Adrenal gland (tissue), 12 donors: ENCODE data around the gene FADS2. TPM values are rescaled to one million over a fixed set of nuclear protein-coding genes. Genes with fewer than 3 reads are reported as not detected.

Source experiments
- DNase-seq, 7 donors: peaks; one replicate each; pipeline ENCODE4 v3.0.0-alpha.2; 2019 to 2020
- H3K27ac ChIP-seq, 5 donors: fragments of 200-600 bp; sonication (generic) in 4 of 5; 1 replicate in 3 of 5; 2 replicates in 2 of 5; pipeline versions ENCODE4 v1.5.1 to v1.8.0; 2016 to 2020; ENCODE audit warnings: mild to moderate bottlenecking in 1 of 5
- H3K27me3 ChIP-seq: fragments of 200-600 bp; 2 replicates; pipeline ENCODE4 v1.8.0; 2021
- H3K36me3 ChIP-seq, 2 donors: fragments of 200-600 bp; replicated peaks in 1 of 2; 1 replicate in 1 of 2; 2 replicates in 1 of 2; pipeline versions ENCODE4 v1.5.1 to v1.8.0; 2018 to 2022
- H3K4me1 ChIP-seq, 2 donors: fragments of 200-600 bp; replicated peaks in 1 of 2; 1 replicate in 1 of 2; 2 replicates in 1 of 2; pipeline versions ENCODE4 v1.5.1 to v1.8.0; 2018 to 2021
- H3K4me3 ChIP-seq, 4 donors: fragments of 200-600 bp; sonication (generic) in 3 of 4; one replicate each; pipeline ENCODE4 v1.5.1; 2016 to 2018
- H3K9me3 ChIP-seq, 3 donors: fragments of 200-600 bp; sonication (generic) in 1 of 3; replicated peaks in 1 of 3; 1 replicate in 2 of 3; 2 replicates in 1 of 3; pipeline versions ENCODE4 v1.5.1 to v1.8.0; 2016 to 2021
- CTCF ChIP-seq, 6 experiments: fragments of 450-650 bp in 4 of 6; fragments of 200-600 bp in 2 of 6; sonication (generic) in 1 of 6; IDR thresholded peaks; 1 replicate in 5 of 6; 2 replicates in 1 of 6; pipeline versions ENCODE4 v1.5.1 to v1.8.0; 2016 to 2021; ENCODE audit warnings: antibody characterized with exemption in 6 of 6, mild to moderate bottlenecking in 2 of 6, moderate library complexity in 1 of 6
- POLR2A ChIP-seq, 2 donors: fragments of 450-650 bp; IDR thresholded peaks; one replicate each; pipeline ENCODE4 v1.6.1; 2017; ENCODE audit warnings: antibody characterized with exemption in 2 of 2, mild to moderate bottlenecking in 2 of 2, moderate library complexity in 1 of 2
- WGBS, 4 donors: extraction: QIAGEN DNeasy Blood & Tissue Kit in 2 of 4; methylation state at CpG; one replicate each; pipeline versions ENCODE4 v1.1.5 to v1.1.7; 2013 to 2017; 5-methylcytosine and 5-hydroxymethylcytosine counted together
- intact Hi-C, 2 donors: fragments of 100-400 bp; cut with DNase I; formaldehyde crosslinking; loops; one replicate each; pipeline versions ENCODE4 v1.14.1 to v1.15.0; 2022 to 2023
- polyA plus RNA-seq, 3 donors: library from polyadenylated mRNA; stranded (reverse); fragments of 200-250 nt in 2 of 3; fragments of 350-450 nt in 1 of 3; fragmentation: Illumina TruSeq in 1 of 3; extraction: RNeasy Lipid Tissue Mini Kit (QIAGEN cat#74804) in 1 of 3; gene quantifications; one replicate each; pipeline ENCODE4 v1.2.3, GENCODE V29; 2013 to 2014
- total RNA-seq, 9 donors: library from RNA; depleted of rRNA in 4 of 9; stranded (reverse); fragments of >200 nt in 4 of 9; fragments of 120-200 nt in 1 of 9; fragmentation: NEBNext Ultra II Directional in 1 of 9; extraction: Animal tissue kit (Norgen Biotek cat#: 25700) in 1 of 9; gene quantifications; one replicate each; pipeline versions ENCODE4 v1.1.0 to v1.2.4, GENCODE V29; 2013 to 2023
- donor health status: healthy with polysubstance abuse.
- donor health status: Bipolar disorder and iron deficiency.
- donor health status: DM: yes; HTN: yes; CAD: no.
- donor health status: DM: no; HTN: no; CAD: no.
- donor health status: DM: no; HTN: no; CAD: no.
- donor health status: DM: yes; HTN: yes; CAD: no.

The FADS2 gene
- total and polyA plus RNA-seq, 12 donors, result 134 to 1,327 (median 488) TPM

DNA sequence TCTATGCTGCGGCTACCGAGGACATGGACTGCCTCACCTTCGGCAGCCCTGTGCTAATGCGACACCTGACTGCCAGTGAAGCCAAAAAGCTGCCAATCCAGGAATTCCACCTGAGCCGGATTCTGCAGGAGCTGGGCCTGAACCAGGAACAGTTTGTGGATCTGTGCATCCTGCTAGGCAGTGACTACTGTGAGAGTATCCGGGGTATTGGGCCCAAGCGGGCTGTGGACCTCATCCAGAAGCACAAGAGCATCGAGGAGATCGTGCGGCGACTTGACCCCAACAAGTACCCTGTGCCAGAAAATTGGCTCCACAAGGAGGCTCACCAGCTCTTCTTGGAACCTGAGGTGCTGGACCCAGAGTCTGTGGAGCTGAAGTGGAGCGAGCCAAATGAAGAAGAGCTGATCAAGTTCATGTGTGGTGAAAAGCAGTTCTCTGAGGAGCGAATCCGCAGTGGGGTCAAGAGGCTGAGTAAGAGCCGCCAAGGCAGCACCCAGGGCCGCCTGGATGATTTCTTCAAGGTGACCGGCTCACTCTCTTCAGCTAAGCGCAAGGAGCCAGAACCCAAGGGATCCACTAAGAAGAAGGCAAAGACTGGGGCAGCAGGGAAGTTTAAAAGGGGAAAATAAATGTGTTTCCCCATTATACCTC is 32.1 kb upstream of the FADS2 start:
- WGBS, 4 donors, result 83 to 92% (median 88%) methylated on average over 13 to 18 of the region's 18 CpGs
- no peak for DNase-seq
- TF ChIP-seq CTCF (IDR thresholded peaks at IDR 0.05) (no peak), POLR2A (IDR thresholded peaks at IDR 0.05) (no peak)
- Histone ChIP-seq H3K4me3 (no peak overlapping the region), H3K4me1 (peaks cover 5 to 24% of the 10 kb centered on the region in 2 donors), H3K36me3 (peaks cover 0 to 3% of the 10 kb centered on the region in 2 donors), H3K27me3 (no peaks in the 10 kb centered on the region), H3K9me3 (no peaks in the 10 kb centered on the region), H3K27ac (peak overlapping the region in 1 of 5 donors; percentile 13)
- intact Hi-C loops, result loop anchor here in 1 of 2 donors (5.0 kb wide), 1 partner anchor 81 kb away; no protein-coding TSS in a partner anchor

DNA sequence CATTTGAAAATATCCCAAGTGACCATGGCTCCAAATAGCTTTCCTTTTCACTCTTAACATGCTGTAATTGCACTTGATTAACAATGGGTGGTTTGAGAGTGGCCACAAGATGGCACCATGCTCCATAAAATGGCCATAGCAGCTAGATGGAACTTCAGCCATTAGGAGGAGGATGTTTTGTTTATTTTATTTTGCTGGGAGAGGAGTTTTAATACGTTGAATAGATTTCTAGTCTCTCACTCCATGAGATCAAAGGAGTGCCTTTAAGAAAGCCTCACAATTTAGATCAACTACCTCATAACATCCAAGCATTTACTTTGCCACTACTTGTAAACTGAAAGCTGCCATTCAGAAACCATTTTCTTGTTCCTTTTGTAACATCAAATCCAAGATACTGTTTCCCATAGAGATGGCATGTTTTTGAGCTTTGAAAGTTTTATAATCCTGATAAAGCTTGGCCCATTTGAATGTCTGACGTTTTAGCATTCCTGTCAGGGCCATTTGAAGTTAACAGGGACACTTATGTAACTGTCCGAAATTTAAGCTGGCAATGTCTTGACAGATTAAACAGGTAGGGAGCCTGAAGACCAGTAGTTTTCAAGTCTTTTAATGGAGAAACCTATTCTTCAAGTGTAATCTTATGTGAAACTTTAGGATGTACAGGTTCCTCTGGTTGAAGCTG is 30.7 kb upstream of the FADS2 start:
- peak; percentile 79 to 96 (median 83) for DNase-seq
- H3K4me3 ChIP-seq, result no peak overlapping the region
- intact Hi-C loops, result loop anchor here in 1 of 2 donors (5.0 kb wide), 1 partner anchor 80 kb away; no protein-coding TSS in a partner anchor
- H3K27me3 ChIP-seq, result no peaks in the 10 kb centered on the region
- peak overlapping the region; percentile 33 to 85 (median 57) for H3K27ac ChIP-seq
- WGBS, 4 donors, result 12 to 22% (median 19%) methylated on average over 3 of the region's 3 CpGs
- H3K36me3 ChIP-seq, result peaks cover 0 to 17% of the 10 kb centered on the region in 2 donors
- H3K9me3 ChIP-seq, result no peaks in the 10 kb centered on the region
- TF ChIP-seq CTCF (IDR thresholded peaks at IDR 0.05) (peak; percentile 72 to 96 (median 92)), POLR2A (IDR thresholded peaks at IDR 0.05) (no peak)
- H3K4me1 ChIP-seq, result peaks cover 5 to 16% of the 10 kb centered on the region in 2 donors

GRCh38 chr11:61799665-61800284 is 28.3 kb upstream of the FADS2 start:
- TF ChIP-seq POLR2A (IDR thresholded peaks at IDR 0.05) (no peak), CTCF (IDR thresholded peaks at IDR 0.05) (no peak)
- no peaks in the 10 kb centered on the region for H3K9me3 ChIP-seq
- intact Hi-C loops, result loop anchor here in 1 of 2 donors (5.0 kb wide), 1 partner anchor 78 kb away; no protein-coding TSS in a partner anchor
- no peak for DNase-seq
- H3K4me3 ChIP-seq, result no peak overlapping the region
- peaks cover 0 to 6% of the 10 kb centered on the region in 2 donors for H3K4me1 ChIP-seq
- peak overlapping the region in 1 of 5 donors; percentile 3 for H3K27ac ChIP-seq
- WGBS, 4 donors, result 93 to 100% (median 95%) methylated on average over 2 of the region's 2 CpGs
- H3K36me3 ChIP-seq, result peaks cover 0 to 37% of the 10 kb centered on the region in 2 donors
- no peaks in the 10 kb centered on the region for H3K27me3 ChIP-seq
